ENCODE measurements around the gene IFNGR2. TPM values are rescaled to one million over a fixed set of nuclear protein-coding genes. Genes with fewer than 3 reads are reported as not detected.

The IFNGR2 gene
- total and polyA plus RNA-seq, 2 experiments from 2014 or later, result 21.9 to 29.4 TPM

GRCh38 chr21:33368124-33368523 is 35.1 kb upstream of the IFNGR2 start (continued):
- TF ChIP-seq ZNF114 (CRISPR knock-in tag; IDR thresholded peaks at IDR 0.05) (no peak), JUNB (IDR thresholded peaks at IDR 0.05; ENCODE audit: unreplicated experiment) (no peak), ETS1 (IDR thresholded peaks at IDR 0.05) (no peak), POLR2AphosphoS5 (IDR thresholded peaks at IDR 0.05; ENCODE audit: low read depth) (no peak), NANOG (IDR thresholded peaks at IDR 0.05; ENCODE audit: borderline replicate concordance) (no peak), ZNF331 (CRISPR knock-in tag; IDR thresholded peaks at IDR 0.05; ENCODE audit: low read depth) (no peak), CREB1 (CRISPR knock-in tag; IDR thresholded peaks at IDR 0.05; ENCODE audit: low read depth) (no peak)
- TF ChIP-seq, protein P1, sequence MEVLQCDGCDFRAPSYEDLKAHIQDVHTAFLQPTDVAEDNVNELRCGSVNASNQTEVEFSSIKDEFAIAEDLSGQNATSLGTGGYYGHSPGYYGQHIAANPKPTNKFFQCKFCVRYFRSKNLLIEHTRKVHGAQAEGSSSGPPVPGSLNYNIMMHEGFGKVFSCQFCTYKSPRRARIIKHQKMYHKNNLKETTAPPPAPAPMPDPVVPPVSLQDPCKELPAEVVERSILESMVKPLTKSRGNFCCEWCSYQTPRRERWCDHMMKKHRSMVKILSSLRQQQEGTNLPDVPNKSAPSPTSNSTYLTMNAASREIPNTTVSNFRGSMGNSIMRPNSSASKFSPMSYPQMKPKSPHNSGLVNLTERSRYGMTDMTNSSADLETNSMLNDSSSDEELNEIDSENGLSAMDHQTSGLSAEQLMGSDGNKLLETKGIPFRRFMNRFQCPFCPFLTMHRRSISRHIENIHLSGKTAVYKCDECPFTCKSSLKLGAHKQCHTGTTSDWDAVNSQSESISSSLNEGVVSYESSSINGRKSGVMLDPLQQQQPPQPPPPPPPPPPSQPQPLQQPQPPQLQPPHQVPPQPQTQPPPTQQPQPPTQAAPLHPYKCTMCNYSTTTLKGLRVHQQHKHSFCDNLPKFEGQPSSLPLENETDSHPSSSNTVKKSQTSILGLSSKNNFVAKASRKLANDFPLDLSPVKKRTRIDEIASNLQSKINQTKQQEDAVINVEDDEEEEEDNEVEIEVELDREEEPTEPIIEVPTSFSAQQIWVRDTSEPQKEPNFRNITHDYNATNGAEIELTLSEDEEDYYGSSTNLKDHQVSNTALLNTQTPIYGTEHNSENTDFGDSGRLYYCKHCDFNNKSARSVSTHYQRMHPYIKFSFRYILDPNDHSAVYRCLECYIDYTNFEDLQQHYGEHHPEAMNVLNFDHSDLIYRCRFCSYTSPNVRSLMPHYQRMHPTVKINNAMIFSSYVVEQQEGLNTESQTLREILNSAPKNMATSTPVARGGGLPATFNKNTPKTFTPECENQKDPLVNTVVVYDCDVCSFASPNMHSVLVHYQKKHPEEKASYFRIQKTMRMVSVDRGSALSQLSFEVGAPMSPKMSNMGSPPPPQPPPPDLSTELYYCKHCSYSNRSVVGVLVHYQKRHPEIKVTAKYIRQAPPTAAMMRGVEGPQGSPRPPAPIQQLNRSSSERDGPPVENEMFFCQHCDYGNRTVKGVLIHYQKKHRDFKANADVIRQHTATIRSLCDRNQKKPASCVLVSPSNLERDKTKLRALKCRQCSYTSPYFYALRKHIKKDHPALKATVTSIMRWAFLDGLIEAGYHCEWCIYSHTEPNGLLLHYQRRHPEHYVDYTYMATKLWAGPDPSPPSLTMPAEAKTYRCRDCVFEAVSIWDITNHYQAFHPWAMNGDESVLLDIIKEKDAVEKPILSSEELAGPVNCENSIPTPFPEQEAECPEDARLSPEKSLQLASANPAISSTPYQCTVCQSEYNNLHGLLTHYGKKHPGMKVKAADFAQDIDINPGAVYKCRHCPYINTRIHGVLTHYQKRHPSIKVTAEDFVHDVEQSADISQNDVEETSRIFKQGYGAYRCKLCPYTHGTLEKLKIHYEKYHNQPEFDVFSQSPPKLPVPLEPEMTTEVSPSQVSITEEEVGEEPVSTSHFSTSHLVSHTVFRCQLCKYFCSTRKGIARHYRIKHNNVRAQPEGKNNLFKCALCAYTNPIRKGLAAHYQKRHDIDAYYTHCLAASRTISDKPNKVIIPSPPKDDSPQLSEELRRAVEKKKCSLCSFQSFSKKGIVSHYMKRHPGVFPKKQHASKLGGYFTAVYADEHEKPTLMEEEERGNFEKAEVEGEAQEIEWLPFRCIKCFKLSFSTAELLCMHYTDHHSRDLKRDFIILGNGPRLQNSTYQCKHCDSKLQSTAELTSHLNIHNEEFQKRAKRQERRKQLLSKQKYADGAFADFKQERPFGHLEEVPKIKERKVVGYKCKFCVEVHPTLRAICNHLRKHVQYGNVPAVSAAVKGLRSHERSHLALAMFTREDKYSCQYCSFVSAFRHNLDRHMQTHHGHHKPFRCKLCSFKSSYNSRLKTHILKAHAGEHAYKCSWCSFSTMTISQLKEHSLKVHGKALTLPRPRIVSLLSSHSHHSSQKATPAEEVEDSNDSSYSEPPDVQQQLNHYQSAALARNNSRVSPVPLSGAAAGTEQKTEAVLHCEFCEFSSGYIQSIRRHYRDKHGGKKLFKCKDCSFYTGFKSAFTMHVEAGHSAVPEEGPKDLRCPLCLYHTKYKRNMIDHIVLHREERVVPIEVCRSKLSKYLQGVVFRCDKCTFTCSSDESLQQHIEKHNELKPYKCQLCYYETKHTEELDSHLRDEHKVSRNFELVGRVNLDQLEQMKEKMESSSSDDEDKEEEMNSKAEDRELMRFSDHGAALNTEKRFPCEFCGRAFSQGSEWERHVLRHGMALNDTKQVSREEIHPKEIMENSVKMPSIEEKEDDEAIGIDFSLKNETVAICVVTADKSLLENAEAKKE (CRISPR knock-in tag; IDR thresholded peaks at IDR 0.05), result no peak

- no peaks in the 10 kb centered on the region for H4K20me1 ChIP-seq (replicated peaks; ENCODE audit: insufficient read depth)
- DNase-seq (ENCODE audit: low spot score), result no peak
- H3K36me3 ChIP-seq (ENCODE audit: insufficient read depth), result peaks cover 25% of the 10 kb centered on the region
- H3K9me3 Mint-ChIP-seq, result peaks cover 64% of the 10 kb centered on the region
- H3K27ac Mint-ChIP-seq, result no peak overlapping the region
- no peak overlapping the region for H3K4me3 Mint-ChIP-seq
- H3K27me3 Mint-ChIP-seq (ENCODE audit: insufficient read depth, low read depth, poor library complexity), result peaks cover 11% of the 10 kb centered on the region
- H3K4me1 Mint-ChIP-seq, result no peaks in the 10 kb centered on the region
- H3K79me2 ChIP-seq (replicated peaks; ENCODE audit: insufficient read depth), result no peaks in the 10 kb centered on the region
- no peak overlapping the region for H3K4me2 ChIP-seq
- TF ChIP-seq ZNF114 (CRISPR knock-in tag; IDR thresholded peaks at IDR 0.05) (no peak), EZH2phosphoT487 (IDR thresholded peaks at IDR 0.05; ENCODE audit: unreplicated experiment) (no peak), ETS1 (IDR thresholded peaks at IDR 0.05) (no peak), JUNB (IDR thresholded peaks at IDR 0.05; ENCODE audit: unreplicated experiment) (no peak), ZNF331 (CRISPR knock-in tag; IDR thresholded peaks at IDR 0.05; ENCODE audit: low read depth) (no peak), CREB1 (CRISPR knock-in tag; IDR thresholded peaks at IDR 0.05; ENCODE audit: low read depth) (no peak), EZH2 (IDR thresholded peaks at IDR 0.05; ENCODE audit: low read depth, unreplicated experiment) (no peak)
- no peak for ATAC-seq
- H3K36me3 Mint-ChIP-seq (ENCODE audit: low read depth), result peaks cover 41% of the 10 kb centered on the region
- H3K27me3 ChIP-seq (ENCODE audit: insufficient read depth), result no peaks in the 10 kb centered on the region
- H3K4me1 ChIP-seq (ENCODE audit: insufficient read depth), result no peaks in the 10 kb centered on the region
- no peak overlapping the region for H3K4me3 ChIP-seq
- no peak overlapping the region for H3K27ac ChIP-seq (ENCODE audit: low read depth)
- no peaks in the 10 kb centered on the region for H3K9me2 ChIP-seq (ENCODE audit: insufficient read depth)
- H2AFZ ChIP-seq, result no peak overlapping the region
- no peaks in the 10 kb centered on the region for H3F3A ChIP-seq (replicated peaks; ENCODE audit: low read depth)
Measured at GRCh38 chr21:33368576-33368975, 34.6 kb upstream of the IFNGR2 start.
